HG03066 (cell line): ENCODE results near the gene SLC9A2.

Source experiments
- ATAC-seq: cut with Tn5 transposase; IDR thresholded peaks from one replicate; pipeline ENCODE4 v1.9.1; 2021; ENCODE audit warnings: low read depth; ENCODE audit not compliant: unreplicated experiment

The SLC9A2 gene

GRCh38 chr2:102724016-102724490 is 104.7 kb downstream of the SLC9A2 start:
- ATAC-seq = no peak

- no peak for ATAC-seq
Observed at GRCh38 chr2:102724553-102724952, 105.2 kb downstream of the SLC9A2 start.

- no peak for ATAC-seq
Observed at GRCh38 chr2:102726128-102727087, 107.1 kb downstream of the SLC9A2 start.

- ATAC-seq = no peak
Observed at GRCh38 chr2:102735416-102736109, 116.2 kb downstream of the SLC9A2 start.

- ATAC-seq = peak; percentile 1
Observed at GRCh38 chr2:102736110-102736409, 116.7 kb downstream of the SLC9A2 start.

GRCh38 chr2:102736410-102737409 is 117.4 kb downstream of the SLC9A2 start:
- ATAC-seq = peak; percentile 87

GRCh38 chr2:102737431-102737830 is 118.1 kb downstream of the SLC9A2 start:
- ATAC-seq = peak; percentile 56

GRCh38 chr2:102743259-102743658 is 123.9 kb downstream of the SLC9A2 start:
- no peak for ATAC-seq

GRCh38 chr2:102748107-102748506 is 128.8 kb downstream of the SLC9A2 start:
- no peak for ATAC-seq

GRCh38 chr2:102749938-102750337 is 130.6 kb downstream of the SLC9A2 start:
- ATAC-seq = peak; percentile 88

GRCh38 chr2:102753563-102754159 is 134.3 kb downstream of the SLC9A2 start:
- no peak for ATAC-seq

- ATAC-seq = no peak
Observed at GRCh38 chr2:102754456-102755145, 135.2 kb downstream of the SLC9A2 start.

- no peak for ATAC-seq
Observed at GRCh38 chr2:102755284-102755683, 135.9 kb downstream of the SLC9A2 start.

- ATAC-seq = no peak
Observed at GRCh38 chr2:102758439-102758838, 139.1 kb downstream of the SLC9A2 start.
